ENCODE results near the gene MFAP2.

The MFAP2 gene

GRCh38 chr1:16998589-16998988 lies 18.2 kb upstream of the MFAP2 start:
- no peak overlapping the region for H3K27ac ChIP-seq (ENCODE audit: extremely low read depth, low read depth, low read length)
- TF ChIP-seq KLF16 (tag by site-specific recombination; IDR thresholded peaks at IDR 0.05), result no peak
- no peak for TF ChIP-seq PRDM2 (tag by site-specific recombination; IDR thresholded peaks at IDR 0.05; ENCODE audit: borderline replicate concordance)
- TF ChIP-seq HOXC10 (CRISPR knock-in tag; IDR thresholded peaks at IDR 0.05), result no peak
- no peak for TF ChIP-seq ZNF555 (tag by site-specific recombination; conservative IDR thresholded peaks at IDR 0.05)
- no peak for TF ChIP-seq ZNF596 (tag by site-specific recombination; IDR thresholded peaks at IDR 0.05)
- TF ChIP-seq ZNF423 (tag by site-specific recombination; IDR thresholded peaks at IDR 0.05), result no peak
- no peak for TF ChIP-seq ZNF2 (tag by site-specific recombination; IDR thresholded peaks at IDR 0.05)
- no peak for TF ChIP-seq ZNF37A (tag by site-specific recombination; IDR thresholded peaks at IDR 0.05)
- no peak for TF ChIP-seq ZNF624 (tag by site-specific recombination; IDR thresholded peaks at IDR 0.05)
- no peak for TF ChIP-seq ZNF560 (tag by site-specific recombination; IDR thresholded peaks at IDR 0.05; ENCODE audit: borderline replicate concordance)
- ChIA-PET POLR2A (no interaction called here), CTCF (interaction anchor here (1.1 kb wide), 1 partner anchor 47 kb away, joined by 4 read pairs; no protein-coding TSS in a partner anchor)
- H3K4me1 ChIP-seq (ENCODE audit: control insufficient read depth, insufficient read depth, low read length), result no peaks in the 10 kb centered on the region
- no peaks in the 10 kb centered on the region for H3K9me3 ChIP-seq (ENCODE audit: control insufficient read depth, insufficient read depth, low read depth, low read length)
- peaks cover 3 to 73% of the 10 kb centered on the region in 2 experiments; a peak in 2 of 3 replicates for H3K36me3 ChIP-seq (ENCODE audit: control insufficient read depth in 2 of 2, insufficient read depth in 1 of 2, low read length in 2 of 2)
- H3K4me3 ChIP-seq (ENCODE audit: low read depth, low read length), result no peak overlapping the region

GRCh38 chr1:16996845-16997244 lies 16.4 kb upstream of the MFAP2 start:
- CTCF ChIA-PET, result no interaction called here
- H3K27ac ChIP-seq (ENCODE audit: extremely low read depth, low read depth, low read length), result no peak overlapping the region
- H3K9me3 ChIP-seq (ENCODE audit: control insufficient read depth, insufficient read depth, low read depth, low read length), result no peaks in the 10 kb centered on the region
- POLR2A ChIA-PET, result no interaction called here
- no peaks in the 10 kb centered on the region for H3K4me1 ChIP-seq (ENCODE audit: control insufficient read depth, insufficient read depth, low read length)
- H3K36me3 ChIP-seq (ENCODE audit: control insufficient read depth in 2 of 2, insufficient read depth in 1 of 2, low read length in 2 of 2), result peaks cover 0 to 72% of the 10 kb centered on the region in 2 experiments; a peak in 2 of 3 replicates
- no peak overlapping the region for H3K4me3 ChIP-seq (ENCODE audit: low read depth, low read length)
- TF ChIP-seq ZNF510 (tag by site-specific recombination; IDR thresholded peaks at IDR 0.05; ENCODE audit: insufficient replicate concordance) (no peak), ZNF785 (tag by site-specific recombination; IDR thresholded peaks at IDR 0.05) (no peak), ZNF2 (tag by site-specific recombination; IDR thresholded peaks at IDR 0.05) (no peak), ZSCAN5A (tag by site-specific recombination; IDR thresholded peaks at IDR 0.05) (no peak), PRDM6 (tag by site-specific recombination; IDR thresholded peaks at IDR 0.05) (no peak), SP3 (tag by site-specific recombination; IDR thresholded peaks at IDR 0.05) (no peak), ZBTB1 (tag by site-specific recombination; IDR thresholded peaks at IDR 0.05) (no peak), ZNF677 (tag by site-specific recombination; IDR thresholded peaks at IDR 0.05) (no peak), ZBTB17 (tag by site-specific recombination; IDR thresholded peaks at IDR 0.05) (no peak), ZNF518A (tag by site-specific recombination; conservative IDR thresholded peaks at IDR 0.05; ENCODE audit: low read depth) (no peak), ZNF830 (tag by site-specific recombination; IDR thresholded peaks at IDR 0.05; ENCODE audit: low read depth) (no peak), ZNF239 (tag by site-specific recombination; IDR thresholded peaks at IDR 0.05) (no peak), ZNF837 (tag by site-specific recombination; IDR thresholded peaks at IDR 0.05) (no peak)

All from HEK293 (cell line).